Uterus (tissue), 2 donors: ENCODE results near the gene RNF225.

Experiments used
- POLR2A ChIP-seq, 2 donors: fragments of 450-650 bp; IDR thresholded peaks; one replicate each; pipeline ENCODE4 v1.6.1; 2016; ENCODE audit warnings: antibody characterized with exemption in 2 of 2, mild to moderate bottlenecking in 1 of 2, moderate library complexity in 1 of 2
- TF ChIP-seq, protein P1 (sequence below), 4 experiments: fragments of 200-600 bp in 2 of 4; fragments of 450-650 bp in 2 of 4; sonication (generic) in 2 of 4; IDR thresholded peaks; one replicate each; pipeline ENCODE4 v1.5.1; 2016 to 2019; ENCODE audit warnings: antibody characterized with exemption in 4 of 4, mild to moderate bottlenecking in 2 of 4, moderate library complexity in 1 of 4

DNA sequence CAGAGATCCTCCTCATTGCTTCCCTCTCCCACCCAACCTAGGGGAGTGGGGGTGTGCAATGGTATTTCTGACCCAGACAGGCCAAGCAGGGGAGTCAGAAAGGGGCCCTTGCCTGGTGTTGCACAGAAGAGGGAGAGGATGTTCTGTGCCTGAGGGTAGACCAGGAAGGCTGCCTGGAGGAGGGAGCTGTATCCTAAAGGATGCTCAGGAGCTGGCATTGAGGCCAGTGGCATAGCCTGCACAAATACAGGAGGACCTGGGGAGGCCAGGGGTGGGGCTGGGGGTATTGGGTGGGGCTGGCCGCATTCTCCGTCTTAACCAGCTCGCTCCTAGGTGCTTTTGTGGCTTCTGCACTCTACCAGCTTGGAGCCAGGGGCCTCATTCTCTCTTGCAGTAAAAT, 4.4 kb downstream of the RNF225 start:
- TF ChIP-seq, protein P1, sequence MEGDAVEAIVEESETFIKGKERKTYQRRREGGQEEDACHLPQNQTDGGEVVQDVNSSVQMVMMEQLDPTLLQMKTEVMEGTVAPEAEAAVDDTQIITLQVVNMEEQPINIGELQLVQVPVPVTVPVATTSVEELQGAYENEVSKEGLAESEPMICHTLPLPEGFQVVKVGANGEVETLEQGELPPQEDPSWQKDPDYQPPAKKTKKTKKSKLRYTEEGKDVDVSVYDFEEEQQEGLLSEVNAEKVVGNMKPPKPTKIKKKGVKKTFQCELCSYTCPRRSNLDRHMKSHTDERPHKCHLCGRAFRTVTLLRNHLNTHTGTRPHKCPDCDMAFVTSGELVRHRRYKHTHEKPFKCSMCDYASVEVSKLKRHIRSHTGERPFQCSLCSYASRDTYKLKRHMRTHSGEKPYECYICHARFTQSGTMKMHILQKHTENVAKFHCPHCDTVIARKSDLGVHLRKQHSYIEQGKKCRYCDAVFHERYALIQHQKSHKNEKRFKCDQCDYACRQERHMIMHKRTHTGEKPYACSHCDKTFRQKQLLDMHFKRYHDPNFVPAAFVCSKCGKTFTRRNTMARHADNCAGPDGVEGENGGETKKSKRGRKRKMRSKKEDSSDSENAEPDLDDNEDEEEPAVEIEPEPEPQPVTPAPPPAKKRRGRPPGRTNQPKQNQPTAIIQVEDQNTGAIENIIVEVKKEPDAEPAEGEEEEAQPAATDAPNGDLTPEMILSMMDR (IDR thresholded peaks at IDR 0.05) = no peak
- TF ChIP-seq POLR2A (IDR thresholded peaks at IDR 0.05) = no peak
